B cell (primary cell): Measurements from ENCODE around the gene IFI27L2.

Experiments
- EZH2 ChIP-seq: IDR thresholded peaks from 2 replicates; pipeline ENCODE4 v1.6.1; 2012; ENCODE audit warnings: borderline replicate concordance, low read depth, mild to moderate bottlenecking, moderate library complexity, low read length; ENCODE audit not compliant: insufficient read depth, poor library complexity, severe bottlenecking
- TF ChIP-seq, protein P1 (sequence below): fragments of 200-600 bp; IDR thresholded peaks from one replicate; pipeline ENCODE4 v1.8.0; 2022; ENCODE audit warnings: antibody characterized with exemption, mild to moderate bottlenecking

DNA sequence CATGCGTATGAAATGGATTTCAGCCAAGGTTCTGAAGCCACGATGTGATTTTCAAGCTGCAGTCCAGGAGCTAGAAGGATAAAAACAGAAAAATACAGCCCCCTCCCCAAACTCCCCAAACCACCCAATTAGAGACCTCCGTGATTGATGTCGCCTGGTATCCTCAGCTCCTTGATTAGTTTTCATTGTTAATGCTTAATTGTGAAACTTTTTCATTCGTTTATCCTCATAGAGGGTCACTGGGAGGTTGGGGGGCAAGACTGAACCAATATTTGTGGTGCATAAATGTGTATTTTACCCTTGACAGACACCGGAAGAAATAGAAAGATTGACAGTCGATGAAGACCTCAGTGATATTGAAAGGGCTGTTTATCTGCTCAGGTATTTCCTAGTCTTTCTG, 46.3 kb upstream of the IFI27L2 start:
- TF ChIP-seq, protein P1, sequence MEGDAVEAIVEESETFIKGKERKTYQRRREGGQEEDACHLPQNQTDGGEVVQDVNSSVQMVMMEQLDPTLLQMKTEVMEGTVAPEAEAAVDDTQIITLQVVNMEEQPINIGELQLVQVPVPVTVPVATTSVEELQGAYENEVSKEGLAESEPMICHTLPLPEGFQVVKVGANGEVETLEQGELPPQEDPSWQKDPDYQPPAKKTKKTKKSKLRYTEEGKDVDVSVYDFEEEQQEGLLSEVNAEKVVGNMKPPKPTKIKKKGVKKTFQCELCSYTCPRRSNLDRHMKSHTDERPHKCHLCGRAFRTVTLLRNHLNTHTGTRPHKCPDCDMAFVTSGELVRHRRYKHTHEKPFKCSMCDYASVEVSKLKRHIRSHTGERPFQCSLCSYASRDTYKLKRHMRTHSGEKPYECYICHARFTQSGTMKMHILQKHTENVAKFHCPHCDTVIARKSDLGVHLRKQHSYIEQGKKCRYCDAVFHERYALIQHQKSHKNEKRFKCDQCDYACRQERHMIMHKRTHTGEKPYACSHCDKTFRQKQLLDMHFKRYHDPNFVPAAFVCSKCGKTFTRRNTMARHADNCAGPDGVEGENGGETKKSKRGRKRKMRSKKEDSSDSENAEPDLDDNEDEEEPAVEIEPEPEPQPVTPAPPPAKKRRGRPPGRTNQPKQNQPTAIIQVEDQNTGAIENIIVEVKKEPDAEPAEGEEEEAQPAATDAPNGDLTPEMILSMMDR, result no peak
- no peak for TF ChIP-seq EZH2
